Erythroblast (primary cell): ENCODE data around the gene NKAIN1.

Experiments
- DNase-seq, 2 experiments: peaks; one replicate each; lab custom pipeline; 2025; lab: John Stamatoyannopoulos, UW
- GATA1 ChIP-seq: IDR thresholded peaks from 2 replicates; pipeline ENCODE4 v1.6.1; 2011; ENCODE audit warnings: low read depth, mild to moderate bottlenecking, control low read depth, low read length, moderate library complexity
- POLR2A ChIP-seq: IDR thresholded peaks from 2 replicates; pipeline ENCODE4 v1.6.1; 2011; ENCODE audit warnings: mild to moderate bottlenecking, low read length

Gene NKAIN1

DNA sequence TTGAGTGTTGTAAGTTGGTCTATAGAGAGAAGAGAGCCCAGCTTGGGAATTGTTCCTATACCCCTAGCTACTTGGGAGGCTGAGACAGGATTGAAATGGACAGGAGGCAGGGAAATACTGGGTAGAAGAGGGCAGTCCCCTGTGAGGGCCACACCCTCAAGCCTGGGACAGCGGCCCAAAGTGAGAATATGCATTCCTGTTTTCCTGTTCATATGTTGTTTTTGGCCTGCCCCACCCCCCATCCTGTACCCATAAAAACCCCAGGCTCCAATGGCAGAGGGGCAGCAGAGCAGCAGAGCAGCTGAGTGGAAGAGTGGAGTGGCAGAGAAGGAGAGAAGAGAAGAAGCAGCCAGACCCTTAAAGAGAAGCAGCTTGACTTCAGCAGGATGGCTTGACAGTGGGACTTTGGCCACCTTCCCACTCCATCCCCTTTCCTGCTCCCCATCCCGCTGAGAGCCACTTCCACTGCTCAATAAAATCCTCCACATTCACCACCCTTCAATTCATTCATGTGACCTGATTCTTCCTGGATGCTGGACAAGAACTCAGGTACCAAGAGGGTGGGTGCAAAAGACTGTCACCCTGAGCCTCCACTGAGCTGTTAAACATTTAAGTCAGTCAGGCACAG lies 103.6 kb downstream of the NKAIN1 start:
- TF ChIP-seq GATA1 (no peak), POLR2A (no peak)
- DNase-seq: no peak

DNA sequence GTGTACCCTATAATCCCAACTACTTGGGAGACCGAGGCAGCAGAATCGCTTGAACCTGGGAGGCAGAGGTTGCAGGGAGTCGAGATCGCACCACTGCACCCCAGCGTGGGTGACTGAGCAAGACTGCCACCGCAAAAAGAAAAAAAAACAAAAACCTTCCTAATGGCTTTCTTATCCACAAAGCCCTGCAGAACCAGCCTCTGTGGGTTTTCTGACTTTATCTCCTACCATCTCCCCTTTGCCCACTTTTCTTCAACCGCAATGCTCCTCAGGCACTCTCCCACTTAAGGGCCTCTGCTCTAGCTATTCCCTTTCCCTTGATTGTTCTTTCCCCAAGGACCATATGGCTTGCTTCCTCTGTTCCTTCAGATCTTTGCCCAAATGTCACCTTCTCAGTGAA lies 106.3 kb downstream of the NKAIN1 start:
- no peak for TF ChIP-seq POLR2A
- TF ChIP-seq GATA1: no peak

More for the DNA sequence above, 106.3 kb downstream of the NKAIN1 start:
- DNase-seq: no peak
